HCT116 (cell line): ENCODE data around the gene RHOB. TPM values are rescaled to one million over a fixed set of nuclear protein-coding genes. Genes with fewer than 3 reads are reported as not detected.

Experiments used
- ATAC-seq: fragments of 200-7000 bp; cut with Tn5 transposase; 2 replicates; pipeline ENCODE4 v1.9.1; 2020; ENCODE audit warnings: mild to moderate bottlenecking, moderate library complexity
- BruUV-seq: library from RNA; stranded (reverse); fragments of 400-500 nt; replicated peaks from 2 replicates; lab custom pipeline; 2021; lab: Mats Ljungman, UMichigan
- CTCF ChIA-PET: fragments of 300-600 bp; sonication (Branson Sonifier 250); formaldehyde crosslinking; loops from one replicate; lab custom pipeline; 2021; ENCODE audit warnings: antibody characterized with exemption; lab: Charles Lee
- POLR2A ChIA-PET: fragments of 300-600, 350-600 bp; sonication (Branson Sonifier 250); formaldehyde crosslinking; loops from one replicate; lab custom pipeline; 2021; ENCODE audit warnings: antibody characterized with exemption; lab: Charles Lee
- RAD21 ChIA-PET, 2 experiments: fragments of 300-600 bp; sonication (Branson Sonifier 250); formaldehyde crosslinking; loops; one replicate each; lab custom pipeline; 2023; ENCODE audit warnings: low total read pairs in 2 of 2; ENCODE audit not compliant: uncharacterized antibody in 2 of 2, unreplicated experiment in 2 of 2, low non-redundant PET in 1 of 2; lab: Charles Lee
- DNase-seq: peaks from one replicate; pipeline ENCODE4 v3.0.0-alpha.2; 2010; ENCODE audit warnings: low read depth, low spot score
- H2AFZ ChIP-seq: fragments of 200-600 bp; shearing (Covaris generic), sonication (generic); 2 replicates; pipeline ENCODE4 v1.6.1; 2017; ENCODE audit warnings: low read depth, mixed run types, mixed read lengths, antibody characterized with exemption, low read length; ENCODE audit not compliant: poor library complexity, severe bottlenecking
- H3K27ac ChIP-seq: 2 replicates; pipeline ENCODE4 v1.5.1; 2012; ENCODE audit warnings: low read depth, low read length
- H3K27me3 ChIP-seq: fragments of 200-600 bp; sonication (generic); 2 replicates; pipeline ENCODE4 v1.6.1; 2016; ENCODE audit warnings: mixed run types, low read length, mixed read lengths; ENCODE audit not compliant: insufficient read depth
- H3K36me3 ChIP-seq, 2 experiments: fragments of 200-500 bp in 1 of 2; fragments of 200-600 bp in 1 of 2; sonication (Bioruptor generic) in 1 of 2; sonication (generic) in 1 of 2; 2 replicates each; pipeline versions ENCODE4 v1.5.1 to v1.6.1; 2014 to 2016; ENCODE audit warnings: low read length in 2 of 2, inconsistent platforms in 1 of 2, mixed read lengths in 1 of 2, mixed run types in 1 of 2; ENCODE audit not compliant: insufficient read depth in 2 of 2, control insufficient read depth in 1 of 2
- H3K4me1 ChIP-seq, 2 experiments: fragments of 200-600 bp in 1 of 2; sonication (generic) in 1 of 2; 2 replicates each; pipeline versions ENCODE4 v1.5.1 to v1.6.1; 2012 to 2017; ENCODE audit warnings: low read length in 2 of 2, inconsistent platforms in 1 of 2, mild to moderate bottlenecking in 1 of 2, mixed read lengths in 1 of 2, mixed run types in 1 of 2, moderate library complexity in 1 of 2; ENCODE audit not compliant: insufficient read depth in 2 of 2, control insufficient read depth in 1 of 2
- H3K4me2 ChIP-seq: fragments of 200-600 bp; sonication (generic); 2 replicates; pipeline ENCODE4 v1.6.1; 2017; ENCODE audit warnings: mixed run types, low read length, mixed read lengths
- H3K4me3 ChIP-seq, 2 experiments: fragments of 200-600 bp in 1 of 2; sonication (generic) in 1 of 2; replicated peaks in 1 of 2; 2 replicates each; pipeline ENCODE4 v1.5.1; 2011 to 2016; ENCODE audit warnings: low read length in 2 of 2, control low read depth in 1 of 2, low read depth in 1 of 2, mild to moderate bottlenecking in 1 of 2, mixed read lengths in 1 of 2, mixed run types in 1 of 2
- H3K79me2 ChIP-seq: fragments of 200-600 bp; sonication (generic); 2 replicates; pipeline ENCODE4 v1.6.1; 2017; ENCODE audit warnings: mild to moderate bottlenecking, mixed run types, low read length, moderate library complexity, mixed read lengths; ENCODE audit not compliant: insufficient read depth
- H3K9ac ChIP-seq: fragments of 200-600 bp; sonication (generic); 2 replicates; pipeline ENCODE4 v1.6.1; 2016; ENCODE audit warnings: low read length, mixed read lengths
- H3K9me2 ChIP-seq: fragments of 200-600 bp; sonication (generic), shearing (Covaris generic); 2 replicates; pipeline ENCODE4 v1.6.1; 2017; ENCODE audit warnings: mixed run types, mild to moderate bottlenecking, moderate library complexity; ENCODE audit not compliant: insufficient read depth
- H3K9me3 ChIP-seq, 2 experiments: fragments of 200-500 bp in 1 of 2; fragments of 200-600 bp in 1 of 2; sonication (Bioruptor generic) in 1 of 2; sonication (generic) in 1 of 2; 2 replicates each; pipeline ENCODE4 v1.6.1; 2014 to 2017; ENCODE audit warnings: low read length in 2 of 2, mixed read lengths in 2 of 2, inconsistent platforms in 1 of 2, low read depth in 1 of 2, mild to moderate bottlenecking in 1 of 2, mixed run types in 1 of 2, moderate library complexity in 1 of 2; ENCODE audit not compliant: control insufficient read depth in 1 of 2, insufficient read depth in 1 of 2
- H4K20me1 ChIP-seq: fragments of 200-600 bp; sonication (generic), shearing (Covaris generic); 2 replicates; pipeline ENCODE4 v1.6.1; 2017; ENCODE audit warnings: mixed run types, mild to moderate bottlenecking, moderate library complexity; ENCODE audit not compliant: insufficient read depth
- CTCF ChIP-seq, 3 experiments: fragments of 200-600 bp in 1 of 3; sonication (generic) in 1 of 3; IDR thresholded peaks in 2 of 3; conservative IDR thresholded peaks in 1 of 3; 2 replicates each; pipeline ENCODE4 v1.5.1; 2012 to 2017; ENCODE audit warnings: low read depth in 2 of 3, low read length in 2 of 3, antibody characterized with exemption in 1 of 3, borderline replicate concordance in 1 of 3, control low read depth in 1 of 3, mild to moderate bottlenecking in 1 of 3, mixed read lengths in 1 of 3, mixed run types in 1 of 3, moderate library complexity in 1 of 3; ENCODE audit not compliant: insufficient read depth in 1 of 3
- RAD21 ChIP-seq: IDR thresholded peaks from 2 replicates; pipeline ENCODE4 v1.6.1; 2012; ENCODE audit warnings: low read depth, mild to moderate bottlenecking
- TCF7L2 ChIP-seq: IDR thresholded peaks from 2 replicates; pipeline ENCODE4 v1.7.0; 2011; ENCODE audit warnings: borderline replicate concordance, inconsistent platforms; ENCODE audit not compliant: insufficient read depth, insufficient read length; ENCODE audit errors: extremely low read depth
- intact Hi-C: fragments of 100-400 bp; cut with micrococcal nuclease; formaldehyde crosslinking; loops from 2 replicates; pipeline ENCODE4 v1.10.0; 2022
- total RNA-seq: library from RNA; stranded (reverse); gene quantifications from one replicate; pipeline ENCODE4 v1.2.1, GENCODE V29; 2021; ENCODE audit not compliant: unreplicated experiment

The RHOB gene
- total RNA-seq, 1 experiment from 2014 or later: 72.9 TPM

- peak; percentile 41; the same call in 1 of the 2 replicates for ATAC-seq
- no peak overlapping the region for H3K4me2 ChIP-seq
- no peaks in the 10 kb centered on the region for H3K36me3 ChIP-seq
- peak in 1 of 3 experiments; percentile 25; a peak in 1 of 6 replicates for TF ChIP-seq CTCF (IDR thresholded peaks at IDR 0.05 in 2 of 3, conservative IDR thresholded peaks at IDR 0.05 in 1 of 3; ENCODE audit: borderline replicate concordance in 1 of 3, insufficient read depth in 1 of 3, low read depth in 2 of 3, low read length in 2 of 3)
- no peak for TF ChIP-seq TCF7L2
- peak; percentile 42 for TF ChIP-seq RAD21
- TF ChIP-seq, all 23 proteins: peak for 2
- ChIA-PET CTCF (interaction anchor here (1.0 to 2.1 kb wide), 3 partner anchors 11 to 213 kb away, joined by 3 to 11 read pairs (median 4); no protein-coding TSS in a partner anchor), POLR2A (interaction anchor here (1.2 to 1.3 kb wide), 2 partner anchors 24 kb away, joined by 3 to 5 read pairs; partner anchors contain the start of gene RHOB), RAD21 (interaction anchor here in 1 of 2 experiments (0.9 kb wide), 1 partner anchor 11 kb away, joined by 3 read pairs; no protein-coding TSS in a partner anchor)
- Histone ChIP-seq H4K20me1 (no peaks in the 10 kb centered on the region), H3K27ac (no peak overlapping the region), H3K4me3 (no peak overlapping the region), H2AFZ (no peak overlapping the region), H3K27me3 (no peaks in the 10 kb centered on the region), H3K79me2 (no peaks in the 10 kb centered on the region), H3K4me1 (peaks cover 0 to 4% of the 10 kb centered on the region in 2 experiments; a peak in 2 of 4 replicates), H3K9ac (no peak overlapping the region), H3K9me3 (no peaks in the 10 kb centered on the region), H3K9me2 (no peaks in the 10 kb centered on the region)
- intact Hi-C loops: no loop called here
- no peak for DNase-seq
- no TSS peak for BruUV-seq
These were observed 24.2 kb upstream of the RHOB start for GRCh38 chr2:20422402-20423271.
